ENCODE measurements around the gene MRPS18B. TPM values are rescaled to one million over a fixed set of nuclear protein-coding genes. Genes with fewer than 3 reads are reported as not detected.

Gene MRPS18B
- total and polyA plus RNA-seq, 4 donors: 40.5 to 61.9 (median 45.8) TPM

- peaks cover 76% of the 10 kb centered on the region for H3K36me3 ChIP-seq (ENCODE audit: control insufficient read depth, insufficient read depth, low read length)
Measured at GRCh38 chr6:30626484-30627366, 9.1 kb downstream of the MRPS18B start, which contains the start of gene ATAT1. Gene ATAT1 (plus strand): TSS chr6:30626874.

GRCh38 chr6:30635834-30636233, 18.2 kb downstream of the MRPS18B start:
- no peaks in the 10 kb centered on the region for H3K4me1 ChIP-seq (ENCODE audit: control insufficient read depth, insufficient read depth, low read length)
- H3K4me3 ChIP-seq (ENCODE audit: low read depth, low read length): no peak overlapping the region
- H3K9me3 ChIP-seq (ENCODE audit: control insufficient read depth, insufficient read depth, low read length): no peaks in the 10 kb centered on the region
- 100% methylated on average over 3 of the region's 3 CpGs for WGBS (ENCODE audit: insufficient coverage)
- H3K36me3 ChIP-seq (ENCODE audit: control insufficient read depth, insufficient read depth, low read length): peaks cover 81% of the 10 kb centered on the region
- DNase-seq (ENCODE audit: low read depth in 4 of 6, low spot score in 6 of 6): no peak
- no peaks in the 10 kb centered on the region for H3K27me3 ChIP-seq (ENCODE audit: control insufficient read depth, insufficient read depth, low read length)
- H3K27ac ChIP-seq (ENCODE audit: low read depth, low read length): no peak overlapping the region

More at GRCh38 chr6:30626484-30627366, 9.1 kb downstream of the MRPS18B start, which contains the start of gene ATAT1:
- H3K27ac ChIP-seq (ENCODE audit: low read depth, low read length): peak within 1 kb of the TSS; percentile 97
- peaks cover 27% of the 10 kb centered on the region for H3K4me1 ChIP-seq (ENCODE audit: control insufficient read depth, insufficient read depth, low read length)
- no peaks in the 10 kb centered on the region for H3K9me3 ChIP-seq (ENCODE audit: control insufficient read depth, insufficient read depth, low read length)
- H3K4me3 ChIP-seq (ENCODE audit: low read depth, low read length): peak within 1 kb of the TSS; percentile 83
- DNase-seq (ENCODE audit: low read depth in 4 of 6, low spot score in 6 of 6): peak; percentile 67 to 97 (median 80)
- no peaks in the 10 kb centered on the region for H3K27me3 ChIP-seq (ENCODE audit: control insufficient read depth, insufficient read depth, low read length)
- 1% methylated on average over 36 of the region's 36 CpGs for WGBS (ENCODE audit: insufficient coverage)

DNA sequence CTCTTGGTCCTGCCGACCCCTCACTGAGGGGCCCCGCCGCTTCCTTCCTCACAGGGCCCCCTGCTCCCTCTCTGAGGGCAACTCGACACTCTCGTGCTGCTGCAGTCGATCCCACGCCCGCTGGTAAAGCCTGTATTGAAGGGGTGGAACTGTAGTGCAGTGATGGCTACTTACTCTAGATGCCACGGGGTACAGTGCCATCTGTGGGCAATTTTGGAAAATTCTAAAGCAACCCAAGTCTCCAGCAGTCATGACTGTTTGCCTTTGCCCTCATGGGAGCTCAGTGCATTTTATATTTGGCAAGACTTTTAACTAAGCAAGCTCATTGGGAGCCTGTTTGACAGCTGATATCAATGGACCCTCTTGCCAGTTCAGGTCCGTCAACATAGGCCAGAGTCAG, 22.8 kb downstream of the MRPS18B start:
- Histone ChIP-seq H3K27ac (ENCODE audit: low read depth, low read length) (no peak overlapping the region), H3K4me3 (ENCODE audit: low read depth, low read length) (no peak overlapping the region), H3K27me3 (ENCODE audit: control insufficient read depth, insufficient read depth, low read length) (no peaks in the 10 kb centered on the region), H3K4me1 (ENCODE audit: control insufficient read depth, insufficient read depth, low read length) (no peaks in the 10 kb centered on the region), H3K9me3 (ENCODE audit: control insufficient read depth, insufficient read depth, low read length) (no peaks in the 10 kb centered on the region), H3K36me3 (ENCODE audit: control insufficient read depth, insufficient read depth, low read length) (peaks cover 86% of the 10 kb centered on the region)
- WGBS (ENCODE audit: insufficient coverage): 92% methylated on average over 5 of the region's 10 CpGs
- DNase-seq (ENCODE audit: low read depth in 4 of 6, low spot score in 6 of 6): no peak

DNA sequence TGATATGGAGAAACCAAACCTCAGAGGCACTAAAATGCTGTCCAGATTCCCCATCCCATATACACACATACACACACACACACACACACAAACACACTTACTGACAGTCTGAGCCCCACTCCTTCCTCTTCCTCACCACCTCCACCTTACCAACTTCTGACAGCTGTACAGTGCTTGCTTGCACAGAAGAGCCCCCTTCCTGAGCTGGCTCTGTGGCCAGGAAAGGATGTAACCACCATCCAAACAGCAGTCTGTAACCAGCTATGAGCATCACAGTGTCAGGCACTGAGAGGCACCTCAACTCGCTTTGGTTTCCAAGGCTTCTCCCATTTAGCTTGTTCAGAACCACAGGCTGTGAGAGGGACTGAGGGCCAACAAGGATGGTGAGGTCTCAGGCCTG, 23.4 kb downstream of the MRPS18B start:
- H3K36me3 ChIP-seq (ENCODE audit: control insufficient read depth, insufficient read depth, low read length): peaks cover 86% of the 10 kb centered on the region
- H3K27me3 ChIP-seq (ENCODE audit: control insufficient read depth, insufficient read depth, low read length): no peaks in the 10 kb centered on the region
- H3K4me1 ChIP-seq (ENCODE audit: control insufficient read depth, insufficient read depth, low read length): peaks cover under 1% of the 10 kb centered on the region
- H3K4me3 ChIP-seq (ENCODE audit: low read depth, low read length): no peak overlapping the region
- H3K9me3 ChIP-seq (ENCODE audit: control insufficient read depth, insufficient read depth, low read length): no peaks in the 10 kb centered on the region
- H3K27ac ChIP-seq (ENCODE audit: low read depth, low read length): no peak overlapping the region
- no peak for DNase-seq (ENCODE audit: low read depth in 4 of 6, low spot score in 6 of 6)
- WGBS (ENCODE audit: insufficient coverage): 100% methylated on average over 1 of the region's 1 CpG

DNA sequence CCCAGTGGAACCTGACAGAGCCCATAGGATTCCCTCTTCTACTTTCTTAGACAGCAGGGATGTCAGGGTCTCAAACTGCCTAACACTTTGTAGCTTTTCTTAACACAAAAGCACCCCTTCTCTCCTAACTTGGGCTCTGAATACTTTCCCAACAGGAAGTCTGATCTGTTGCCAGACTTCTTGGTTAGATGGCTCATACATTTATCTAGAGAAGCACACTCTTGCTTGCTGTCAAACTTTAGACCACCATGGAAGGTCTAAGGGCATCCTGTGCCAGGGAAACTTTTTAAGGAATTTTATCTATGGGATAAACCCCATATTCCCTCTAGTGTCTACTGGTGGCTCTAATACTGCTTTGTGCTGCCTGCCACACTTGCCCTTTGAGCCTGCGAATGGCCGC, 26.0 kb downstream of the MRPS18B start:
- Histone ChIP-seq H3K4me3 (ENCODE audit: low read depth, low read length) (no peak overlapping the region), H3K27ac (ENCODE audit: low read depth, low read length) (no peak overlapping the region), H3K4me1 (ENCODE audit: control insufficient read depth, insufficient read depth, low read length) (peaks cover 13% of the 10 kb centered on the region), H3K9me3 (ENCODE audit: control insufficient read depth, insufficient read depth, low read length) (no peaks in the 10 kb centered on the region), H3K27me3 (ENCODE audit: control insufficient read depth, insufficient read depth, low read length) (no peaks in the 10 kb centered on the region), H3K36me3 (ENCODE audit: control insufficient read depth, insufficient read depth, low read length) (peaks cover 70% of the 10 kb centered on the region)
- DNase-seq (ENCODE audit: low read depth in 4 of 6, low spot score in 6 of 6): no peak
- WGBS (ENCODE audit: insufficient coverage): 100% methylated on average over 2 of the region's 2 CpGs

- Histone ChIP-seq H3K27ac (ENCODE audit: low read depth, low read length) (no peak overlapping the region), H3K36me3 (ENCODE audit: control insufficient read depth, insufficient read depth, low read length) (peaks cover 63% of the 10 kb centered on the region), H3K4me3 (ENCODE audit: low read depth, low read length) (no peak overlapping the region), H3K4me1 (ENCODE audit: control insufficient read depth, insufficient read depth, low read length) (peaks cover 13% of the 10 kb centered on the region), H3K9me3 (ENCODE audit: control insufficient read depth, insufficient read depth, low read length) (no peaks in the 10 kb centered on the region), H3K27me3 (ENCODE audit: control insufficient read depth, insufficient read depth, low read length) (no peaks in the 10 kb centered on the region)
- DNase-seq (ENCODE audit: low read depth in 4 of 6, low spot score in 6 of 6): no peak
- 86% methylated on average over 5 of the region's 5 CpGs for WGBS (ENCODE audit: insufficient coverage)
Measured at GRCh38 chr6:30644769-30645168, 27.1 kb downstream of the MRPS18B start.

- Histone ChIP-seq H3K9me3 (ENCODE audit: control insufficient read depth, insufficient read depth, low read length) (no peaks in the 10 kb centered on the region), H3K27ac (ENCODE audit: low read depth, low read length) (no peak overlapping the region), H3K36me3 (ENCODE audit: control insufficient read depth, insufficient read depth, low read length) (peaks cover 60% of the 10 kb centered on the region), H3K27me3 (ENCODE audit: control insufficient read depth, insufficient read depth, low read length) (no peaks in the 10 kb centered on the region), H3K4me1 (ENCODE audit: control insufficient read depth, insufficient read depth, low read length) (peaks cover 13% of the 10 kb centered on the region), H3K4me3 (ENCODE audit: low read depth, low read length) (no peak overlapping the region)
- no CpG with 5 or more reads among the region's 1 CpG for WGBS (ENCODE audit: insufficient coverage)
- DNase-seq (ENCODE audit: low read depth in 4 of 6, low spot score in 6 of 6): no peak
Measured at GRCh38 chr6:30645989-30646388, 28.3 kb downstream of the MRPS18B start.

GRCh38 chr6:30646450-30647241, 29.0 kb downstream of the MRPS18B start, which contains the start of gene C6orf136:
Gene C6orf136 (plus strand): TSS chr6:30647133. CDS start chr6:30647232, 99 bp downstream.
- peak; percentile 84 to 99 (median 90) for DNase-seq (ENCODE audit: low read depth in 4 of 6, low spot score in 6 of 6)
- H3K27me3 ChIP-seq (ENCODE audit: control insufficient read depth, insufficient read depth, low read length): no peaks in the 10 kb centered on the region
- H3K36me3 ChIP-seq (ENCODE audit: control insufficient read depth, insufficient read depth, low read length): peaks cover 60% of the 10 kb centered on the region
- 12% methylated on average over 25 of the region's 37 CpGs for WGBS (ENCODE audit: insufficient coverage)
- H3K9me3 ChIP-seq (ENCODE audit: control insufficient read depth, insufficient read depth, low read length): no peaks in the 10 kb centered on the region
- H3K27ac ChIP-seq (ENCODE audit: low read depth, low read length): peak within 1 kb of the TSS; percentile 90
- H3K4me3 ChIP-seq (ENCODE audit: low read depth, low read length): peak within 1 kb of the TSS; percentile 89
- H3K4me1 ChIP-seq (ENCODE audit: control insufficient read depth, insufficient read depth, low read length): peaks cover 13% of the 10 kb centered on the region

- Histone ChIP-seq H3K27me3 (ENCODE audit: control insufficient read depth, insufficient read depth, low read length) (no peaks in the 10 kb centered on the region), H3K27ac (ENCODE audit: low read depth, low read length) (peak overlapping the region; percentile 90), H3K4me3 (ENCODE audit: low read depth, low read length) (peak overlapping the region; percentile 89), H3K4me1 (ENCODE audit: control insufficient read depth, insufficient read depth, low read length) (peaks cover 13% of the 10 kb centered on the region), H3K9me3 (ENCODE audit: control insufficient read depth, insufficient read depth, low read length) (no peaks in the 10 kb centered on the region), H3K36me3 (ENCODE audit: control insufficient read depth, insufficient read depth, low read length) (peaks cover 61% of the 10 kb centered on the region)
- under 1% methylated on average over 72 of the region's 78 CpGs for WGBS (ENCODE audit: insufficient coverage)
- peak; percentile 70 to 98 (median 80) for DNase-seq (ENCODE audit: low read depth in 4 of 6, low spot score in 6 of 6)
Measured at GRCh38 chr6:30647242-30648116, 29.8 kb downstream of the MRPS18B start.

Data from spinal cord (tissue), 10 donors.